Measurements from ENCODE around the gene LPCAT1. TPM values are rescaled to one million over a fixed set of nuclear protein-coding genes. Genes with fewer than 3 reads are reported as not detected.

LPCAT1 gene
- total and polyA plus RNA-seq, 2 experiments from 2014 or later: 78.0 to 255 TPM

- no peak for TF ChIP-seq ZNF462 (CRISPR knock-in tag; IDR thresholded peaks at IDR 0.05)
These were observed 94.7 kb downstream of the LPCAT1 start (continued) for GRCh38 chr5:1429066-1429465.

- Histone ChIP-seq H3F3A (replicated peaks; ENCODE audit: low read depth) (no peaks in the 10 kb centered on the region), H3K27ac (ENCODE audit: low read depth) (no peak overlapping the region), H3K9me2 (ENCODE audit: insufficient read depth) (no peaks in the 10 kb centered on the region), H3K4me1 (ENCODE audit: insufficient read depth) (no peaks in the 10 kb centered on the region), H3K79me2 (replicated peaks; ENCODE audit: insufficient read depth) (no peaks in the 10 kb centered on the region), H3K27me3 (ENCODE audit: insufficient read depth) (no peaks in the 10 kb centered on the region), H3K4me2 (no peak overlapping the region), H2AFZ (no peak overlapping the region), H3K4me3 (no peak overlapping the region), H3K36me3 (ENCODE audit: insufficient read depth) (no peaks in the 10 kb centered on the region), H4K20me1 (replicated peaks; ENCODE audit: insufficient read depth) (no peaks in the 10 kb centered on the region)
- Mint-ChIP-seq H3K36me3 (ENCODE audit: low read depth) (peaks cover 10% of the 10 kb centered on the region), H3K4me3 (no peak overlapping the region), H3K9me3 (peaks cover 62% of the 10 kb centered on the region), H3K27me3 (ENCODE audit: insufficient read depth, low read depth, poor library complexity) (peaks cover 5% of the 10 kb centered on the region), H3K27ac (no peak overlapping the region), H3K4me1 (no peaks in the 10 kb centered on the region)
- no peak for DNase-seq (ENCODE audit: low spot score)
- ATAC-seq: no peak
- TF ChIP-seq REST (IDR thresholded peaks at IDR 0.05; ENCODE audit: unreplicated experiment) (no peak), CREB1 (CRISPR knock-in tag; IDR thresholded peaks at IDR 0.05; ENCODE audit: low read depth) (no peak), ZNF331 (CRISPR knock-in tag; IDR thresholded peaks at IDR 0.05; ENCODE audit: low read depth) (no peak), JUNB (IDR thresholded peaks at IDR 0.05; ENCODE audit: unreplicated experiment) (no peak), POLR2AphosphoS5 (IDR thresholded peaks at IDR 0.05; ENCODE audit: low read depth) (no peak), EZH2 (IDR thresholded peaks at IDR 0.05; ENCODE audit: low read depth, unreplicated experiment) (no peak), ZNF114 (CRISPR knock-in tag; IDR thresholded peaks at IDR 0.05) (no peak), ETS1 (IDR thresholded peaks at IDR 0.05) (no peak), EZH2phosphoT487 (IDR thresholded peaks at IDR 0.05; ENCODE audit: unreplicated experiment) (no peak)
These were observed 95.7 kb downstream of the LPCAT1 start for GRCh38 chr5:1428107-1428506.

Data from GM23338 (cell line).